Measurements from ENCODE around the gene TBC1D4. TPM values are rescaled to one million over a fixed set of nuclear protein-coding genes. Genes with fewer than 3 reads are reported as not detected.

Gene TBC1D4
- total RNA-seq, 1 donor from 2014 or later, result 1.5 TPM

DNA sequence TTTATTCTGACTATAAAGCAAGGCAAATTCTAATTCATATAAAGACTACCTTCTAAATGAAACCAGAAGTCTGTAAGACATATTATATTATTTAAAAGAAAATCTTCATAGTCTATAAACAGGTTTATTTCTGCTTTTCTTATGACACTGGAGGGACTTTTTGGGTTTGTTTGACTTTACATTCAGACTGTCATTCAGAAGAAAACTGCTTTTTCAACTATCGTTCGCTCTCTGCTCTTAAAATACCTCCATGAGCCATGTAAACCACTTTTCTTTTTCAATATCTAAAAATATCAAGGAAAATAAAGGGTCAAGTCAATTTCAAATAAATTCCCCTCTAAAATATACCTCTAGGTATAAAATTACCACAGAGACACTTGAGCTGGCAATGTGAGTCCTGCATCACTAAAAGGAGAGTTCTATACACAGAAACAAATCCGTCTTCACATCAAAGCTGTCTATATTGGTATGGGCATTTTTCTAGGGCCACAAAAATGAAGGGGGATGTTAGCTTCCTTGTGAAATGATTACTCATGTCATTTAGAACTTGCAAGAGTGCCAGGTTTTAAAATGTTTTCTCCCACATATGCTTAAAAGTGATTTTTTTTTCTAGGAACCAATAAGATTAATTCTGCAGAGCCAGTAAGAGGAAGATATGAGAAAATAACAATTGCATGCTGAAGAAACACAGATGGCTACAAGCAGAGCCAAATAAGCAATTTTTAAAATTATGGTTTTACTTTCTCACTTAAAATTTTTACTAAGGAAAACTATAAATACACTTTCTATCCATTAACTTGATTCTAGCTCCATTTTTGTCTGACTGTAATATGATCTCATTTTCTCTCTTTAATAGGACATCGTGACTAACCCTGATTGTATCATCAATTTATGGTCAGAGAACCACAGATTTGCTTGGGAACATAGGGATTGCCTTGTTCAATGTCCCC, 181.8 kb downstream of the TBC1D4 start:
- no peak overlapping the region for H3K4me3 Mint-ChIP-seq
- H3K9me3 Mint-ChIP-seq, result no peaks in the 10 kb centered on the region
- H3K27ac Mint-ChIP-seq, result no peak overlapping the region
- no peaks in the 10 kb centered on the region for H3K36me3 Mint-ChIP-seq (ENCODE audit: low read depth)
- TF ChIP-seq, protein P1, sequence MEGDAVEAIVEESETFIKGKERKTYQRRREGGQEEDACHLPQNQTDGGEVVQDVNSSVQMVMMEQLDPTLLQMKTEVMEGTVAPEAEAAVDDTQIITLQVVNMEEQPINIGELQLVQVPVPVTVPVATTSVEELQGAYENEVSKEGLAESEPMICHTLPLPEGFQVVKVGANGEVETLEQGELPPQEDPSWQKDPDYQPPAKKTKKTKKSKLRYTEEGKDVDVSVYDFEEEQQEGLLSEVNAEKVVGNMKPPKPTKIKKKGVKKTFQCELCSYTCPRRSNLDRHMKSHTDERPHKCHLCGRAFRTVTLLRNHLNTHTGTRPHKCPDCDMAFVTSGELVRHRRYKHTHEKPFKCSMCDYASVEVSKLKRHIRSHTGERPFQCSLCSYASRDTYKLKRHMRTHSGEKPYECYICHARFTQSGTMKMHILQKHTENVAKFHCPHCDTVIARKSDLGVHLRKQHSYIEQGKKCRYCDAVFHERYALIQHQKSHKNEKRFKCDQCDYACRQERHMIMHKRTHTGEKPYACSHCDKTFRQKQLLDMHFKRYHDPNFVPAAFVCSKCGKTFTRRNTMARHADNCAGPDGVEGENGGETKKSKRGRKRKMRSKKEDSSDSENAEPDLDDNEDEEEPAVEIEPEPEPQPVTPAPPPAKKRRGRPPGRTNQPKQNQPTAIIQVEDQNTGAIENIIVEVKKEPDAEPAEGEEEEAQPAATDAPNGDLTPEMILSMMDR (IDR thresholded peaks at IDR 0.05), result no peak
- DNase-seq, result no peak
- ATAC-seq (ENCODE audit: low read depth), result no peak
- POLR2A ChIA-PET, result no interaction called here
- intact Hi-C loops (cut with micrococcal nuclease), result no loop called here
- CTCF ChIA-PET, result no interaction called here
- no peaks in the 10 kb centered on the region for H3K4me1 Mint-ChIP-seq
- H3K27me3 Mint-ChIP-seq, result no peaks in the 10 kb centered on the region

DNA sequence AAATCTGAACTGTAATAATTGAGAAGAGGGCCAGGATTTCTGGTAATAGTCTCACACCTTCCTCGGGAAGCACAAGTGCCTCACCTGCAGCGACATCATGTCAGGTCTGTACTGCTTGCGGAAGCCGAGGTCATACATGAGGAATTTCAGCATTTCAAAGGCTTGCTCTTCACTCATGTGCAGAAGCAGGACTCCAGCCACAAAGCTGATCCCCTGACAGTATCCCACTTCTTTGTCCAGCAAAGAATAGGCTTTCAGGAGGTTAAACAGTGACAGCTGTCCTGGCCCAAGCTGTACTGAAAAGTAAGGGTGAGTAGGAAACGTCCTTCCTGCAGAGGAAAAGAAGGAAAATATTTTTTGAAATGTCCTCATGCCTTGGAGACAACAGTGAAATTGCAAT, 182.7 kb downstream of the TBC1D4 start:
- DNase-seq (no peak), ATAC-seq (ENCODE audit: low read depth) (no peak)
- intact Hi-C loops (cut with micrococcal nuclease), result no loop called here
- Mint-ChIP-seq H3K27ac (no peak overlapping the region), H3K9me3 (no peaks in the 10 kb centered on the region), H3K27me3 (no peaks in the 10 kb centered on the region), H3K36me3 (ENCODE audit: low read depth) (no peaks in the 10 kb centered on the region), H3K4me1 (no peaks in the 10 kb centered on the region), H3K4me3 (no peak overlapping the region)
- ChIA-PET CTCF (no interaction called here), POLR2A (no interaction called here)
- TF ChIP-seq, protein P1 (IDR thresholded peaks at IDR 0.05), result no peak

DNA sequence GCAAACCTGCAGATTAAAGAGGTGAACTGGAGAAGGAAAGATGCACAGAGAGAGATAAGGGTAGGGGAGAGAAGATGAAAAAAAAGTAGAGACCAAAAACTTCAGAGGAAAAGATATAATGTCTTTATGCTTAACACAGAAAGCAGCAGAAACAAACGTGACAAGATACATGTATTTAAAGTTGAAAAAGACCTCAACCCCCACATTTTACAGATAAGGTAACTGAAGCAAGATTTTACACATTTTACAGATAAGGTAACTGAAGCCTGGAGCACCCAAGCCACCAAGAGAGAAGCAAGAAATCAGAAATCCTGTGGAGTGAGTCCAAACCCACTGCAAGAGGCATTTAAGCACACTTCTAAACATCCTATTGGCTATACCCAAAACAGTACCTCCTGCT, 185.3 kb downstream of the TBC1D4 start:
- no peak overlapping the region for H3K27ac Mint-ChIP-seq

DNA sequence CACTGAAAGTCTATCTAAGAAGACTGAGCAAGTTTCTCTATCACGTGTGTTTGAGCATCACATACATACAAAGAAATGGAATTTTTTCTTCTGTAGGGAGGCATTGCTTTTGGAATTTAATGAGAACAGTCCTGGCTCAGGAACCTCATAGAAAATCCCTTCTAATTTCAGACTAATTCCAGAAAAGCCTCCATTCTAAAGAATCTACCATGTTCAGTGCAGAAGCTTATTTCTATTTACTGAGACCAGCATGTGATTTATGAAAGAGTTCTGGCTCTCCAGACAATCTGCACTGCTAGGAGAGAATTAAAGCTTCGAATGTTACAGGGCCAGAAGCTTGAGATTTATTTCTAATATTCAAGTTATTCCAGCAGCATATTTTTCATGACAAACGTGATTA, 186.8 kb downstream of the TBC1D4 start:
- DNase-seq (no peak), ATAC-seq (ENCODE audit: low read depth) (no peak)
- Mint-ChIP-seq H3K9me3 (no peaks in the 10 kb centered on the region), H3K27me3 (no peaks in the 10 kb centered on the region), H3K4me3 (no peak overlapping the region), H3K27ac (no peak overlapping the region), H3K36me3 (ENCODE audit: low read depth) (no peaks in the 10 kb centered on the region), H3K4me1 (no peaks in the 10 kb centered on the region)
- intact Hi-C loops (cut with micrococcal nuclease), result no loop called here
- POLR2A ChIA-PET, result no interaction called here
- CTCF ChIA-PET, result no interaction called here
- TF ChIP-seq, protein P1 (IDR thresholded peaks at IDR 0.05), result no peak

More for the DNA sequence above, 185.3 kb downstream of the TBC1D4 start:
- Mint-ChIP-seq H3K4me1 (no peaks in the 10 kb centered on the region), H3K27me3 (no peaks in the 10 kb centered on the region), H3K4me3 (no peak overlapping the region), H3K36me3 (ENCODE audit: low read depth) (no peaks in the 10 kb centered on the region), H3K9me3 (no peaks in the 10 kb centered on the region)
- TF ChIP-seq, protein P1 (IDR thresholded peaks at IDR 0.05), result no peak
- CTCF ChIA-PET, result no interaction called here
- intact Hi-C loops (cut with micrococcal nuclease), result no loop called here
- DNase-seq (no peak), ATAC-seq (ENCODE audit: low read depth) (no peak)
- POLR2A ChIA-PET, result no interaction called here

DNA sequence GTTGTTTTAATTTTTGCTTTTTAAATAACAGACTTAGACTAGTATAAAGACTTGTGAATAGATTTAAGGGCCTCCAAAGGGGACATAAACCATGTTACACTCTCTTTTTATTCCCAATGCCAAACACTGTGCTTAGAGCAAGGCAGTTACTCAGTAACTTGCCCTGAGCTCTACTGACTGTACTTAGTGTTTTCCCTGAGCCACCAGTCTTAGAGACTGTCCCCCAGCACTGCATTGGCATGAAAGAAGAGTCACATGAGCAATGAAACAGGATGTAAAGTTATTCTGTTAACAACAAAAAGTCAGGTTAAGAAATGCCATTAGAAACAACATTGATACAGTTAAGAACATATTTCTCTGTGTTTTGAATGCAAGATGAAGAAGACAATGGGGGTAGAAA, 187.9 kb downstream of the TBC1D4 start:
- no peaks in the 10 kb centered on the region for H3K9me3 Mint-ChIP-seq
- no peak overlapping the region for H3K4me3 Mint-ChIP-seq
- H3K27ac Mint-ChIP-seq, result no peak overlapping the region
- no peak for ATAC-seq (ENCODE audit: low read depth)
- TF ChIP-seq, protein P1 (IDR thresholded peaks at IDR 0.05), result no peak
- no peaks in the 10 kb centered on the region for H3K4me1 Mint-ChIP-seq
- ChIA-PET CTCF (no interaction called here), POLR2A (no interaction called here)
- H3K36me3 Mint-ChIP-seq (ENCODE audit: low read depth), result no peaks in the 10 kb centered on the region
- intact Hi-C loops (cut with micrococcal nuclease), result no loop called here
- H3K27me3 Mint-ChIP-seq, result no peaks in the 10 kb centered on the region
- no peak for DNase-seq

Data from activated B cell treated with CpG ODN at 0.5 μM for 24 hours (primary cell).